Activated T-cell treated with anti-CD3 and anti-CD28 coated beads, Interleukin-2, amount 50 U/mL, for 24 hours (primary cell): Measurements from ENCODE around the gene BMP10.

Source experiments
- DNase-seq: peaks from one replicate; pipeline ENCODE4 v3.0.0-alpha.2; 2020
- H3K27ac Mint-ChIP-seq: 2 replicates; pipeline ENCODE4 v1.8.0; 2020; ENCODE audit warnings: mild to moderate bottlenecking, mixed read lengths
- H3K27me3 Mint-ChIP-seq: 2 replicates; pipeline ENCODE4 v1.8.0; 2020; ENCODE audit warnings: mixed read lengths
- H3K36me3 Mint-ChIP-seq: 2 replicates; pipeline ENCODE4 v1.8.0; 2020; ENCODE audit warnings: low read depth, mixed read lengths
- H3K4me1 Mint-ChIP-seq: 2 replicates; pipeline ENCODE4 v1.8.0; 2020; ENCODE audit warnings: low read depth, mixed read lengths
- H3K4me3 Mint-ChIP-seq: 2 replicates; pipeline ENCODE4 v1.8.0; 2020; ENCODE audit warnings: mild to moderate bottlenecking, moderate library complexity, mixed read lengths
- H3K9me3 Mint-ChIP-seq: 2 replicates; pipeline ENCODE4 v1.8.0; 2020; ENCODE audit warnings: mixed read lengths

BMP10 gene

DNA sequence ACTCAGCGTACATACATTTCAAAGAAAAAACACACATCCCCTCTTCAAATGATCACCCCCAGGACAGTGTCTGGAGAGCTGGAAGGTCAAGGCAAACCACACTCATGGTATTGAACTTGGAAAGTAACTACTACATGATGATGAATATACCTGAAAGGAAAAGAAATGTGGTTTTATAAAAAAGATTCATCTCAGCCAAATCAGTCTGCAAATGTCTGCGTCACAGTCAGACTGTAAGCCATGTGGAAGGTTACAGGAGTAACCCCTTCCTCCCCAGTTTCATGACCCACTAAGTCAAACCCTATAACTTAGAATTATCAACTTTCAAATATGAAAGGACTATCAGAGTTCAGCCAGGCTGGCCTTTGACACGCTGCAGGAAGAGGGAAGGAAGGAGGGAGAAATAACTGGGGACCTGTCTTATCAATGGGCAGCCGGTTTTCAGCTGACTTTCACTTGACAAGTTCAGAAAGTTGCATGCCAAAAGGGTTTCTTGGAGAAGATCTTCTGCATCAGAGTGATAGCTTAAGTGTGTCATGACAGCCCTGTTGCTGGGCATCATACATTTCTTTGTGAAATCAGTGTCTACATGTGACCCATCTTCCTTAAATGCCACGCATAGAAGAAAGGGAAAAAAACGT is 7.0 kb upstream of the BMP10 start:
- H3K4me3 Mint-ChIP-seq: no peak overlapping the region
- H3K4me1 Mint-ChIP-seq: peaks cover 7% of the 10 kb centered on the region
- H3K9me3 Mint-ChIP-seq: no peaks in the 10 kb centered on the region
- peaks cover 17% of the 10 kb centered on the region for H3K27me3 Mint-ChIP-seq
- no peaks in the 10 kb centered on the region for H3K36me3 Mint-ChIP-seq
- no peak overlapping the region for H3K27ac Mint-ChIP-seq
- no peak for DNase-seq

DNA sequence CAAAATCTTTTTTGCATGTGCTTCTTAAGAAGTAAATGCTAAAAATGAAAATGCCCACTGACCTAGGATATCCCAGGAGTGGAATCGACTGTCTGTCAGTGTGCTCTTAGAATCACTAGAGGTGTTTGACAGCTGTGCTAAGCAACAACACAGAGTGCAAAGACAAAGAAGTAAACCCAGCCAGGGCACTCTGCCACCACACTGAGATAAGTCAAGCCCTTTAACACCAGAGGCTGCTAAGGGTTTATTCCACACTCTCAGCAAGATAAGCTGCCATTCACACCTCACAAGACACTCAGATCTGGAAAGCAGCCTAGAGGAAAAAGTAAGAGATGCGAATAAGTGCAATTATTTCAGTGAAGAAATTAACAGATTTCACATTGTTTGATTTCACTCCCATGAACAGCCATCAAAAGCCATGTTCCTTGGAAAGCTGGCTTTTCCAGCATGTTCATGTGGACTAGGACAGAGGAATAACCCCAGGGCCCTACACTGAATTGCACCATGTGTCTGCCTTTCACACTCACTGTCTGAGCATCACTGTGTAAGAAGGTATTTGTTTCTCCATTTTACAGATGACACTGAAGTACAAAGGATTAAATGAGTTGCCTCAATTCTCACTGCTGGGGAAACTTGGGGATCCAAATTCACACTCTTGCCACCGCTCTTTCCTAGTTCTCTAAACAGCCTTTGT is 6.0 kb upstream of the BMP10 start:
- Mint-ChIP-seq H3K4me3 (no peak overlapping the region), H3K9me3 (no peaks in the 10 kb centered on the region), H3K4me1 (peaks cover 7% of the 10 kb centered on the region), H3K27ac (no peak overlapping the region), H3K36me3 (no peaks in the 10 kb centered on the region), H3K27me3 (peaks cover 17% of the 10 kb centered on the region)
- no peak for DNase-seq

DNA sequence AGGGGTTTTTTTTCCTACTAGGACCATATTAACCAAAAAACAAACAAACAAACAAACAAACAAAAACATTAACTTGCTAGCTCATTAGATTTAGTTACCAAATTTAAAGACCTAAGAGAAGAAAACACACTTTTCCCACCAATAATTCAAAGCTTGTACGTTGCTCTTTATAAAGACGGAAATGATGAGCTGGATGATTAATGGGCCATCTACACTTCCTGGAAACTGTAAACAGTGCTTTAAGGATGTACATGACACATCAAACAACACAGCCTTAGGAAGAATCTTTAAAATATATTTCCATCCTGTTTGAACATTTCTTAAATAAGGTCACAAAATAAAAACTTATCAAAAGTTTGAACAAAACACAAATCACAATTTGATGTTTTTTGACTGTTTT is 982 bp downstream of the BMP10 start:
- Mint-ChIP-seq H3K4me3 (no peak overlapping the region), H3K27ac (peak overlapping the region; percentile 37), H3K4me1 (peaks cover 5% of the 10 kb centered on the region), H3K27me3 (no peaks in the 10 kb centered on the region), H3K36me3 (no peaks in the 10 kb centered on the region), H3K9me3 (no peaks in the 10 kb centered on the region)
- no peak for DNase-seq

DNA sequence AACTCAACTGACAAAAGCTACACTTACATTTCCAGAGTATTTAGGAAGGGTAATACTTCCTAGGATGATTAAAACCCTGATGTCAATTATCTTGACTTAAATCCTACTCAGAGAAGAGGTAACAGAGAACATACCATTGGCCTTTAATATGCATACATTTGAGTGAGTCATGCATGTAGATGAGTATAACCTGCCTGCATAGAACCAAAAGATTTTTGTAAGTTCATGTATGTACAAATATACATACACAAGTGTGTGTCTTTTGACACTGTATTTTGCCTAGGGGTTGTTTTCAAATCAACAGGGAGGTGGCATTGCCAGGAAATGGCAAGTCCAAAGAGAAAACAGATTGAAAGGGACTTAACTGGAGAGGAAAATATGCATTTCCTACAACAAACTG is 6.1 kb downstream of the BMP10 start:
- no peak for DNase-seq
- Mint-ChIP-seq H3K27ac (no peak overlapping the region), H3K9me3 (no peaks in the 10 kb centered on the region), H3K36me3 (no peaks in the 10 kb centered on the region), H3K4me3 (no peak overlapping the region), H3K27me3 (no peaks in the 10 kb centered on the region), H3K4me1 (peaks cover 3% of the 10 kb centered on the region)

DNA sequence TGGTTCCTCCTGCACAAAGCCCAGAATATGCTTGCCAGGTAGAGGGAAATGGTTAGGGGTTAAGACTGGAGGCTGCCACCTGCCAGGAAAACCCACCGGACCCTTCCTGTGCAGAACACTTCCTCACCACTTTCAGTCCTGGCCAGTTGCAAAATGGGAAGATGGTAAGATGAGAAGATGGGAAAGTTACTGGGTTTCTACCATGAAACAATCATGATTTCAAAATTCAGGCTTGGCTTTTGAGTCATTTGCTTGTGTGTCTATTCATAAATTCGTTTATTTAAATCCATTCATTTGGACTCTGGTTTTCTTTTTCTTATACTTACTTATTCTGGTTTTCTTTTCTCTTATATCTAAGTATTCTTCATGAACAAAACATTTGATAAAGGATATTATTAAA is 7.2 kb downstream of the BMP10 start:
- no peak overlapping the region for H3K27ac Mint-ChIP-seq
- DNase-seq: no peak
- no peaks in the 10 kb centered on the region for H3K9me3 Mint-ChIP-seq
- no peak overlapping the region for H3K4me3 Mint-ChIP-seq
- H3K27me3 Mint-ChIP-seq: no peaks in the 10 kb centered on the region
- H3K36me3 Mint-ChIP-seq: no peaks in the 10 kb centered on the region
- H3K4me1 Mint-ChIP-seq: no peaks in the 10 kb centered on the region

- Mint-ChIP-seq H3K4me1 (peaks cover 4% of the 10 kb centered on the region), H3K36me3 (no peaks in the 10 kb centered on the region), H3K27me3 (no peaks in the 10 kb centered on the region), H3K27ac (no peak overlapping the region), H3K9me3 (no peaks in the 10 kb centered on the region), H3K4me3 (no peak overlapping the region)
- DNase-seq: no peak
Measured at GRCh38 chr2:68862889-68863288, 8.3 kb downstream of the BMP10 start.

GRCh38 chr2:68861330-68861729 is 9.9 kb downstream of the BMP10 start:
- H3K4me1 Mint-ChIP-seq: peaks cover 9% of the 10 kb centered on the region

GRCh38 chr2:68860111-68860510 is 11.1 kb downstream of the BMP10 start:
- H3K4me1 Mint-ChIP-seq: peaks cover 9% of the 10 kb centered on the region
- peaks cover 3% of the 10 kb centered on the region for H3K27me3 Mint-ChIP-seq
- H3K36me3 Mint-ChIP-seq: no peaks in the 10 kb centered on the region
- H3K27ac Mint-ChIP-seq: no peak overlapping the region
- no peak for DNase-seq
- no peak overlapping the region for H3K4me3 Mint-ChIP-seq
- no peaks in the 10 kb centered on the region for H3K9me3 Mint-ChIP-seq

More at GRCh38 chr2:68861330-68861729, 9.9 kb downstream of the BMP10 start:
- peaks cover 3% of the 10 kb centered on the region for H3K27me3 Mint-ChIP-seq
- H3K9me3 Mint-ChIP-seq: no peaks in the 10 kb centered on the region
- no peak for DNase-seq
- no peaks in the 10 kb centered on the region for H3K36me3 Mint-ChIP-seq
- no peak overlapping the region for H3K27ac Mint-ChIP-seq
- H3K4me3 Mint-ChIP-seq: no peak overlapping the region

GRCh38 chr2:68857855-68858456 is 13.2 kb downstream of the BMP10 start:
- Mint-ChIP-seq H3K4me3 (no peak overlapping the region), H3K36me3 (no peaks in the 10 kb centered on the region), H3K27ac (no peak overlapping the region), H3K4me1 (peaks cover 9% of the 10 kb centered on the region), H3K27me3 (peaks cover 5% of the 10 kb centered on the region), H3K9me3 (no peaks in the 10 kb centered on the region)
- DNase-seq: no peak

GRCh38 chr2:68857202-68857845 is 13.9 kb downstream of the BMP10 start:
- no peaks in the 10 kb centered on the region for H3K36me3 Mint-ChIP-seq
- peaks cover 5% of the 10 kb centered on the region for H3K27me3 Mint-ChIP-seq
- DNase-seq: no peak
- no peaks in the 10 kb centered on the region for H3K9me3 Mint-ChIP-seq
- no peak overlapping the region for H3K27ac Mint-ChIP-seq
- H3K4me1 Mint-ChIP-seq: peaks cover 9% of the 10 kb centered on the region
- H3K4me3 Mint-ChIP-seq: no peak overlapping the region

DNA sequence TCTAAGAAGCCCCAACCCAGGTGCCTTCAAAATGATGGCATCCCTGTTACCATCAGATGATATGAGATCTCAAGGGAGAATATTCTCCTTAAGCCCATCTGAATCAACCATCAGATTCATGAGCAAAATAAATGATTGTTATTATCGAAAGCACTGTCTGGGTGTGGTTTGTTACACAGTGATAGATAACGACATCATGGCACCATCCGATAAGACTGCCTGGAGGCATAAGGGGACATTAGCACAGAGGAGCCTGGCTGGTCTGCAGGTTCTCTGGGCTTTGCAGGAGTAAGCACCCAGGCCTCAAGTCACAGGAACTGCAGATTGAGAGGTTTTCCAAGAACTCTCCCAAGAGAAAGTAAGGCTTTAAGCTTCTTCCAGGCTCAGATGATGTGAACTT is 15.6 kb downstream of the BMP10 start:
- Mint-ChIP-seq H3K27me3 (peaks cover 5% of the 10 kb centered on the region), H3K36me3 (no peaks in the 10 kb centered on the region), H3K9me3 (no peaks in the 10 kb centered on the region), H3K4me1 (peaks cover 9% of the 10 kb centered on the region), H3K4me3 (no peak overlapping the region), H3K27ac (no peak overlapping the region)
- no peak for DNase-seq

- H3K4me3 Mint-ChIP-seq: no peak overlapping the region
- no peak for DNase-seq
- peaks cover 9% of the 10 kb centered on the region for H3K4me1 Mint-ChIP-seq
- peaks cover 9% of the 10 kb centered on the region for H3K27me3 Mint-ChIP-seq
- H3K27ac Mint-ChIP-seq: no peak overlapping the region
- no peaks in the 10 kb centered on the region for H3K9me3 Mint-ChIP-seq
- no peaks in the 10 kb centered on the region for H3K36me3 Mint-ChIP-seq
Measured at GRCh38 chr2:68854476-68854875, 16.7 kb downstream of the BMP10 start.

DNA sequence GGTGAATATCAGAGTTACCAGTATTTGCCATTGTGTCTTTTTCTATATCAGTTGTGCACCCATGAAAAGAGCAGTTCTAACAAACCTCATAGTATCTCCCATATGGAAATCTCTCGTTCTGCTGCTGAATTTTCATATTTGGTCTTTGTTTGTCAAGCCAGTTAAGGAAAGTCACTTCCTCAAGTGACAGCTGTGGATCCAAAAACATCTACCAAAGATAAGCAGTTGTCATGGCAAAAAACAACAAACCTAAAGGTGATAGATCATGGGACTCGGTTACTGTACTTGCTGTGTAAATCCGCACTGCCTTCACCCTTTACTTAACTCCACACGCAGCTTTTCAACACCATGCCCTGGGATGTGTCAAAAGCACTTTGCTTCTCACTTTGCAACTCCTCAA is 17.3 kb downstream of the BMP10 start:
- DNase-seq: no peak
- no peak overlapping the region for H3K4me3 Mint-ChIP-seq
- H3K27ac Mint-ChIP-seq: no peak overlapping the region
- H3K9me3 Mint-ChIP-seq: no peaks in the 10 kb centered on the region
- peaks cover 11% of the 10 kb centered on the region for H3K27me3 Mint-ChIP-seq
- H3K36me3 Mint-ChIP-seq: no peaks in the 10 kb centered on the region
- peaks cover 9% of the 10 kb centered on the region for H3K4me1 Mint-ChIP-seq

DNA sequence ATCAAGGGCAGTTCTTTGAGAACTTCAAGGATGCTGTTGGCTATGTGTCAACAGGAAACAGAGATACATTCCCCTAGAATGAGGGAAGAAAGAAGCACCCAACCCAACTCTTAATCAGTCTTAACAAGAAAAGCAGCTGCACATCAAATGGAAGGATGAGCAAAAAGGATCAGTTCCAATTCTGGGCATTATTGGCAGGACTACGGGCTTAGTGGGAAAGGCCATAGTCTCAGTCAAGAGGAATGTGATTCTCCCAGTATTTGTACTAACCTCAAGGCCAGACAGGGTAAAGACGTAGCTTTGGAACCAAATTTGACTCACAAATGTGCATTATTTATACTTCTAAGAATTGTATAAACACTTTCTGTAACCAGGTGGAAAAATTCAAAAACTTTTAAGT is 18.2 kb downstream of the BMP10 start:
- Mint-ChIP-seq H3K27ac (no peak overlapping the region), H3K27me3 (peaks cover 15% of the 10 kb centered on the region), H3K36me3 (no peaks in the 10 kb centered on the region), H3K9me3 (no peaks in the 10 kb centered on the region), H3K4me1 (peaks cover 6% of the 10 kb centered on the region), H3K4me3 (no peak overlapping the region)
- DNase-seq: no peak

DNA sequence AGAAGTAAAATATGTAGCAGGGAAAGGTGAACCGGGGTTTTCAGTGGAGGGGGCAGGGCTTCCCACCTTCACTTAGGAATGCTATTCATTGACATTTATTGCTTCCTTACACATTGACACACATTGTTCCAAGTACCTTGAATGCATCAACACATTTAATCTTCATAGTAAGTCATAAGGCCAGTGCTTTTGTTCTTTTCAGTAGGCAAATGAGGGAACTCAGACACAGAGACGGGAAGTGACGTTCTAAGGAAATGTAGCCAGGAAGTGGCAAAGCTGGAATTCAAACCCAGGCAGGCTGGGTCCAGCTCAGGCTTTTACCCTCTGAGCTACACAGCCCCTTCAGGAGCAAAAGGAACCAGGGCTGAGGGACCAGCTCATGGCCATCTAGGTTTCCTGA is 20.7 kb downstream of the BMP10 start:
- Mint-ChIP-seq H3K27me3 (peaks cover 22% of the 10 kb centered on the region), H3K9me3 (no peaks in the 10 kb centered on the region), H3K4me1 (no peaks in the 10 kb centered on the region), H3K27ac (no peak overlapping the region), H3K4me3 (no peak overlapping the region), H3K36me3 (no peaks in the 10 kb centered on the region)
- DNase-seq: no peak
